Measurements from ENCODE around the gene GRAP. TPM values are rescaled to one million over a fixed set of nuclear protein-coding genes. Genes with fewer than 3 reads are reported as not detected.
"Not testable (repeated sequence)": the region's sequence is repeated elsewhere in the genome, so short reads cannot be mapped to it uniquely, and the experiment has no call there.

GRAP gene
- total RNA-seq, 4 donors from 2014 or later = 2.6 to 13.2 (median 6.8) TPM

DNA sequence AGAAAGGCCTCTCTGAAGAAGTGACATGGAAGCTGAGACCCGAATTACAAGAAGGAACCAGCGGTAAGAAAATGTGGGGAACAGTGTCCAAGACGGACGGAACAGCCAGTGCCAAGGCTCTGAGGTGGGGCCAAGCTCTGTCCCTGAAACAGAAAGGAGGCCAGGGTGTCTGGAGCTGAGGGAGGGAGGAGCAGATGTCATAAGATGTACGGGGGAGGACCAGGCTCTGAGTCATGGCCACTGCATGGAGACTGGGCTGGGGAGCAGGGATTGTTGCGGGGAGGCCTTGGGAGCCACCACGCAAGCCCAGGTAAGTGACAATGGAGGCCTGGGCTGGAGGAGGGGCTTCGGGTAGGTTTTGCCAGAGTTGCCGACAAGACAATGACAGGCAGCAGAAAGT, 2.1 kb downstream of the GRAP start:
- DNase-seq (ENCODE audit: low spot score); ATAC-seq (ENCODE audit: low FRiP score): not testable (repeated sequence)

DNA sequence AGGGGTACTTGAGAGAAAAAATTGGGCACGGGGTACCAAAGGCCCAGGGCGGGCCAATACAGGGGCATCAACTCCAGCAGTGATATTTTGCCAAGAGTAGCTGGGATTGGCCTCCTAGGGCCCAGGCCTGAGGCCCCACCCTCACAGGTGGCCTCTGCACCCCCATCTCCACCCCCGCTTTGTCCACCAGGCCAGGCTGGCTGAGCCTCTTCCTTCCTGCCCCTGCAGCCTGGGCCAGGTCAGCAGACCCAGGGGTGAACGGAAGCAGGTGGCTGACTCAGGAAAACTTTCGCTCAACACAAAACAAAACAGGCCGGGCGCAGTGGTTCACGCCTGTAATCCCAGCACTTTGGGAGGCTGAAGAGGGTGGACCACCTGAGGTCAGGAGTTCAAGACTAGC, 3.7 kb downstream of the GRAP start:
- DNase-seq (ENCODE audit: low spot score); ATAC-seq (ENCODE audit: low FRiP score): not testable (repeated sequence)

DNA sequence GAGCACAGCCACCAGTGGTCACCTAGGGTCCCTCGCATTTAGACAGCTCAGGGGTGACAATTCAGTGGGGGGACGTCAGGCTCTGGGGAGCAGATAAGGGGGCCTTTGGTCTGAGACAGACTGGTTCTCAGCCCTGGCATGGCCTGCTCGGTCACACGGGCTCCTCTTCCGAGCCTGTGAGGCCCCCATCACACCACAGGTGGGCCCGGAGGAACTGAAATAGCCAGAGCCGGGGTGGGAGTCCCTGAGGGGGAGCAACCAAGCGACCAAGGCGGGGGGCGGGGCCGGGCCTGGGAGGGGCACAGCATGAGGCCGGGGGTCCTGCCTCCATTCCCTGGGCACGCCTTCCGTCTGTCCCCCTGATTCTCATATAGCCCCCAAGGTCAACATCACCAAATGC, 4.4 kb downstream of the GRAP start:
- not testable (repeated sequence) for ATAC-seq (ENCODE audit: low FRiP score); DNase-seq (ENCODE audit: low spot score)

DNA sequence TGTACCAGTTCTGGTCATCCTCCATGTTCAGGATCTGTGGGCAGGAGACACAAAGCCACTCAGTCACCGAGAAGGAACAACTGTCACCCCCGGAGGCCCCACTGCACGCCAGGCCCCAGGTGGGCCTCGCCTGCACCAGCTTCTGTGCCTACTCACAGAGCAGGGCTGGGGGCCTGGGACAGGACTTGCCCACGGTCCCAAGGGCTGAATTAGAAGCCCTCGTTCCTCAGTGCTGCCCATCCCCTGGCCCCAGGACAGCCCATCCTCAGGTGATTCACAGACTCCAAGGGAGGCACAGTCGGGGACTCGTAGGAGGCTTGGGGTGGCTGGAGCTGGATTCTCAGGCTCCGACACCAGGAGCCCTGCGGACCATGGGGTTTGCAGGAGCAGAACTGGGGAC, 4.9 kb downstream of the GRAP start:
- not testable (repeated sequence) for ATAC-seq (ENCODE audit: low FRiP score); DNase-seq (ENCODE audit: low spot score)

DNA sequence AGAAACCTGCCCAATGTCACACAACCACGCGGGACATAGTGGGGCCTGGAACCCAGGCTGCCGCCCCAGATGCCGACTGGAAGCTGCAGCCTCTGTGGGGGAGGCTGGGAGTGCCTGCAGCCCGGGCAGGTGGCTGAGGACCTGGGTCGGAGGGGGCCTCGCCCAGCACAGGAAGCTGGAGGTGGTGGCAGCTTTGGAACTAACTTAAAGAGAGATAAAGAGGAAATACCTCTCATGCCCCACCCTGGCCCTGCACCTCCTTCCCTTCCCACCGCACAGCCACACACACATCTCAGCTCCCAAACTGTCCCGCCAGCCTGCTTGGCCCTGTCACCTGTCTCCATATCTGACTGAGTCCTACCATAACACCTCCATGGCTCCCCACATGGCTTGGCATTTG, 6.4 kb downstream of the GRAP start:
- not testable (repeated sequence) for DNase-seq (ENCODE audit: low spot score); ATAC-seq (ENCODE audit: low FRiP score)

DNA sequence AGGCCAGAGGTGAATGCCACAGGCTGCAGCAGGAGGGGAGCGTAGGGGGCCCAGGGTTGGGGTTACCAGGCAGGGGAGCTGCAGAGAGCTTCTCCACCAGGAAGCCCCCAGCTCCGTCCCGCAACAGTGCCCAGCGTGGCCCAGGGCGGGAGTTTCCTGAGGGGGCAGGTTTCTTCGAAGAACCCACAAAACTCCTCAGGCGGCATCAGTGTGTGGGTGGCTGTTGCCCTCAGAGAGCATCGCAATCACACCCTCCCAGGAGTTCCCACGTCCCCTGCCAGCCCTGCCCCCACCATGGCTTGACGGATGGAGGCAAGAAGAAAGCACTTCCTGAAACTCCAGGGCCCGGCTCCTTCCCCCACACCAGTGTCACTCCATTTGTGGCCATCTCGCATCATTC, 8.0 kb downstream of the GRAP start:
- not testable (repeated sequence) for ATAC-seq (ENCODE audit: low FRiP score); DNase-seq (ENCODE audit: low spot score)

DNA sequence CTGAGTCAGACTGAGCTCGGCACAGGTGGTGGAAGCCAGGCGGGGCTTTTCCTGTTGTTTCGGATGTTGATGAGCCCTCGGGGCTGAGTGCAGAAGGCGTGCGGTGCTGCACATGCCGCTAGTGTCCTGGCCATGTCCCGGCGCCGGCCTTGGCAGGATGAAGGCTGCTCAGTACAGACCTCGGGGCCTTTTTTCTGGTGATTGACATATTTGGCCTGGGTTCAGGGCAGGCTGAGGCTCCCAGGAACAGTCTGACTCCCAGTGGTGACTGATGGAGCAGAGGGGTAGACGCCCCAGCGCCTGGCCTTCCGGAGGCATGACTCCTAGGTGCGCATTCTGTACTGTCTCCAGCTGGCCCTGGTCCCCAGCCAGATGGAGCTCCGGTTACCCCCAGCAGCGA, 8.8 kb downstream of the GRAP start:
- ATAC-seq (ENCODE audit: low FRiP score) = peak; percentile 60
- DNase-seq (ENCODE audit: low spot score) = not testable (repeated sequence)

DNA sequence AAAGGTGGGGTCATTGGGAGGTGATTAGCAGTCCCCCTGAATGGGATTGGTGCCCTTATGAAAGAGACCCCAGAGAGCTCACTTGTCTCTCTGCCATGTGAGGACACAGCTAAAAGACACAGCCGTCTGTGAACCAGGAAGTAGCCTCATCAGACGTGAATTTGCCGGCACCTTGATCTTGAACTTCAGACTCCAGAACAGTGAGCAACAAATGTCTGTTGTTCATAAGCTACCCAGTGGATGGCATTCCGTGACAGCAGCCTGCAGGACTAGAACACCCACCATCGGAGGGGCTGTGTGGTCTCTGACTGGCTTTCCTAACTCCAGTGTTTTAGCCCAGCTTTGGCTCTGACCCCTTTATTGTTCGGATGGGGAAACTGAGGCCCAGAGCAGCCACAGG, 9.2 kb downstream of the GRAP start:
- not testable (repeated sequence) for ATAC-seq (ENCODE audit: low FRiP score); DNase-seq (ENCODE audit: low spot score)

DNA sequence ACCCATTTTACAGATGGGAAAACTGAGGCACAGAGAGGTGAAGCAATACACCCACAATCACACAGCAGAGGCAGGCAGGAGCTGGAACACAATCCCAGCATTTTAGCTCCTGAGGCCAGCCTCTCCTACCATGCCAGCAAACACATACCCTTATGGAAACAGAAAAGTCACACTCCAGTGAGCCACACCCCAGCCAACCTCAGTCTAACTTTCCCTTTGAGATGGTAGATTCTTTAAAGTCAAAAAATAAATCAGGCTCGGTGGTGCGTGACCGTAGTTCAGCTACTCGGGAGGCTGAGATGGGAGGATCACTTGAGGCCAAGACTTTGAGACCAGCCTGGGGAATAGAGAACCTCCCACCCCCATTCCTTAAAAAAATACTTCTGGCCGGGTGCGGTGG, 10.6 kb downstream of the GRAP start:
- DNase-seq (ENCODE audit: low spot score); ATAC-seq (ENCODE audit: low FRiP score): not testable (repeated sequence)

DNA sequence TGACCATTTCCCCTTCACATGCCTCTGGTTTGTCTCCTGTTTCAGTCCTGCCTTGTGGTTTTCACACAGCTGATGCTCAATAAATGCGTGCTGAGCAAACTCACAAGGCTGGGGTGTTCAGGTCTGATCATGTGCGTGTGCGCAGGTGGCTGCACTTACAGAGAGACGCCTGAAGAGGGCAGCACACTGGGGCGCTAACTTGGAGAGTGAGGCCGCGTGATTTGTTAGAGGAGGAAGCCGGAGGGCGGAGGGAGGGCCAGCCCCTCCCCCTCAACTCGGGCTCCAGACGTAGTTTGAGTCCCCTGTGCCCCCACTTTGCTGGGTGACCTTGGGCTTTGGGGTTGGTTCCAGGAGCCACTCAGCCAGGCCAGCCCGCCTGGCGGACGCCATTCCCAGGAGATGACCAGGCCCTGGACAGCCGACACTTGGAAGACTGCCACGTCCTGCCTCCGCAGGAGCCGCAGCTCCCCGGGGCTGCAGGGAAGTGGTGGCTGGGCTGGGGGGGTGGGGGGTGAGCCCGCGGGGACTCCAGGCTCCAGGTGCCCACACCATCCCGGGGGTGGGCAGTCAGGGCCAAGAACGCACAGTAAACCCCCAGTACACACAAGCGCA, 14.3 kb downstream of the GRAP start:
- not testable (repeated sequence) for DNase-seq (ENCODE audit: low spot score)

DNA sequence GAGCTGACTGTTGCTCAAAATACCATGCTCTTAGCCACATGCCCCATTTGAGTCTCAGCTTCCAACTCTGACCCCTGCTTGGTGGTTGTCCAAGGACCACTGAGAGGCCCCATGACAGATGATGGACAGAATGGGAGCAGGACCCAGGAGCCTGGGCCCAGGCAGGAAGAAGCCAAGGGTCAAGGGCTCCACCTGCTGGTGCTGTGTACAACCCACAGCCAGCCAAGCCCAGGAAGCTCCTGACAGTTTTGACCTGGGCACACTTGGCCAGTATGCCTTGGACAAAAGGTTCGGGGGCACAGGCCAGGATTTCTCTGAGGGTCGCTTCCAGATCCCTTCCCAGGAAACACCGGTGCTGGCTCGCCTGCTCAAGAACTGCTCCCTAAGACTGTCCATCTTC, 15.0 kb downstream of the GRAP start:
- DNase-seq (ENCODE audit: low spot score) (peak; percentile 39), ATAC-seq (ENCODE audit: low FRiP score) (peak; percentile 64)

More for the DNA sequence above, 14.3 kb downstream of the GRAP start:
- ATAC-seq (ENCODE audit: low FRiP score) = peak; percentile 88

DNA sequence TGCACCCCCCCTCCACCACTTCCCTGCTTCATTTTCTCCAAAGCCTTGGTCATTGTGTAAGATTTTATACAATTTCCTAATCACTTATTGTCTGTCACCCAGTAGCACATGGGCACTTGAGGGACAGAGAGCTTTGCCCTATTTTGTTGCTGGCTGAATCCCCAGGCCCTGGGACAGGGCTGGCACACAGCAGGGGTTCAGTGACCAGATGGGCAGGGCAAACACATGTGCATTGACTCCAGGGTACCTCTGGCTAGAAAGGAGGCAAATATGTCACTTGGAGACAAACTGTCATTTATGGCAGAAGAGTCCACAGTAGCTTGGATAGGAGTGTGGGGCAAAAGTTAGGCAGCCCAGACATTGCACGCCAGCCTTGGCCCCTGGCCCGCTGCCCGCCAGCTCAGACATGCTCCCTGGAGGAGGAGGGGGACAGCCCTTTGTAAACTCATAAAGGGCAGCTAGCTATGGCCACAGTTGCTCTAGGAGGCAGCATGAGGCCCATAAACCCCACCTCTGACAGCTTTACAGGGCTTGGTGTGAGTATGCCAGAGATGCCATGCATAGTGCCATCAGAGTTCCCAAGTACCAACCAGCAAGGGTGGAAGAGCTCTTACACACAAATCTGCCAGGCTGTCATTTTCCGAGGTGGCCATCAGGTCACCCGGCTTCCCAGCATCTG, 15.8 kb downstream of the GRAP start:
- not testable (repeated sequence) for ATAC-seq (ENCODE audit: low FRiP score); DNase-seq (ENCODE audit: low spot score)

DNA sequence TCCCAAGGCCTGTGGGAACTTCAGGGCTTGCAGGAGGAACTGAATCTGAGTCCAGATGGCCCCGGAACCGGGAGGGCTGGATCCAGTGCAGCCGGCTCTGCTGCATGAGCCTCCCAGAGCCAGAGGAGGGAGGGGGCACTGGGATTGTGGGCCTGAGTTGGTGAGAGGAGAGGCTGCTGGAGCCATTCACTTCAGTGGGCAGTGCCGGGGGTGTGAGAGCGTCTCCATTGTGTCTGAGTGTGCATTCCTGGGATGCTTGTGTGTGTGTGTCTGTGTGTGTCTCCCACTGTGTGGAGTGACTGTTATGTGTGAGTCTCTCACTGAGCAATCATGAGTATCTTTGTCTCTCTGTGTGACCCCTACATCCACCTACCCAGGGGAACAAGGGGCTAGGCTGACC, 17.0 kb downstream of the GRAP start:
- ATAC-seq (ENCODE audit: low FRiP score); DNase-seq (ENCODE audit: low spot score): not testable (repeated sequence)

DNA sequence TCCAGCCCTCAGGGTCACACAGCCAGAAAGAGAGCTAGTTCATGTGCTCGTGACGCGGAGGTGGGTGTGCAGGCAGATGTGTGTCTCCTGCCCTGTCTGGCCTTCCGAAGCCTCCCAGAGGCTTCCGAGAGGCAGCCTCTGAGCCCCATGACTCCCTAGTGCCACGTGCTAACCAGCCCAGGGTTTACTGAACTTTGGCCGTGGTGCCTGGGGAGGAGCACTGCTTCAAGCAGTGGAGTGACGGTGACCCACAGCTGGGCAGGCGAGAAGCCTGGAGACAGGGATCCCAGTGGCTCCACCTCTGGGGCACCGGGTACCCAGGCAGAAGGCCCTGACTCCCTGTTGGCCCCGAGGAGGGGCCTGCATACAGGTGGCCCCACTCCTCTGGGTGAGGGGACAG, 18.1 kb downstream of the GRAP start:
- ATAC-seq (ENCODE audit: low FRiP score); DNase-seq (ENCODE audit: low spot score): not testable (repeated sequence)
